ENCODE measurements around the gene COA3. TPM values are rescaled to one million over a fixed set of nuclear protein-coding genes. Genes with fewer than 3 reads are reported as not detected.
A peak's percentile ranks its signal among the peaks of the same experiment; 100 is the strongest.

The COA3 gene
- 53.4 and 72.8 TPM in 2 replicates for total RNA-seq
- polyA plus RNA-seq (2012), result 96.0 TPM

- DNase-seq (ENCODE audit: low read depth), result peak; percentile 89
Measured at GRCh38 chr17:42798383-42799380, at the start of gene COA3, which contains the start of gene CNTD1. Gene COA3, minus strand, starts transcription at chr17:42798704. Its CDS starts 23 bp downstream, at chr17:42798681. Gene CNTD1, plus strand, starts transcription at chr17:42798861. Its CDS starts 207 bp downstream, at chr17:42799068.

DNA sequence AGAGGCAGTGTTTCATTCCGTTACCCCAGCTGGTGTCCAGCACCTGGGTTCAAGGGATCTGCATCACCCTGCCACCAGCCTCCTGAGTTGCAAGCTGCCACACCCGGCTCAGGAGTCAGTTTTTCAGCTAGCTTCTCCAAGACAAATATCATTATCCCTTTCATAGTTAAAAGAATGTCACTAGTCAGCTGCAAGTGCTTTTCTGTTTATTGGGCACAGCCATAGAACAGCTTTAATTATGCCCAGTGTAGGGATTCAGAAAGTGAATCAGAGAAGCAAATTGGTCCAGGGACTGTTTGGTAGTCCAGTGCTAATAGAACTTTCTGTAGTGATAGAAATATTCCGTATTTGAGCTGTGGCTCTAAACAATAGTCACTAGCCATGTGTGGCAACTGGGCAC, 49.6 kb upstream of the COA3 start:
- no peak for DNase-seq (ENCODE audit: low read depth)

- DNase-seq (ENCODE audit: low read depth), result no peak
Measured at GRCh38 chr17:42846594-42847280, 48.2 kb upstream of the COA3 start.

DNA sequence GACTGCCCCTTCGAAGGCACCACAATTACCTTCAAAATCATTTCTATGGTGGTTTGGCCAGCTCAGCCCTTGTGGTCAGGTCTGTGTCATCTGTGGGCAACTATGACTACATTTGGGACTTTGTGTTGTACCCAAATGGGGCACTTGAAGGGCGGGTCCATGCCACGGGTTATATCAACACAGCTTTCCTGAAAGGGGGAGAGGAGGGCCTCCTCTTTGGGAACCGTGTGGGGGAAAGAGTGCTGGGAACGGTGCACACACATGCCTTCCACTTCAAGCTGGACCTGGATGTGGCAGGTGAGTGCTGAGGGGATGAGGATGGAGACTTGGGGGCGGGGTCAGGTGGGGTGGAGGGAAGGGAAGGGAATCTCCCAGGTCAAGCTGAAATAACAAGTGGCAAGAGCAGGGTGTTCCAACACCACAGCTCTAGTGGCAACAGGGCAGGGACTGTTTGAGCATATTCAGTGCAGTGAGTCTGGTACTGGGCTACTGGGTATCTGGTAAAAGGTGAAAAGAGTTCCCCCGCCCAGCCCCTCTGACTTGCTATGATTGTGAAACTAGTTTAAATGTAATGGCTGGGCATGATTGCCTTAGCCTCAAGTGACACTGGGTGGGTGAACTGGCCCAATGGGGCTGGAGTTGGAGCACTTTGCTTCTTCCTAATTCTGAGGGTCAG, 47.6 kb upstream of the COA3 start:
- peak; percentile 65 for DNase-seq (ENCODE audit: low read depth)

DNA sequence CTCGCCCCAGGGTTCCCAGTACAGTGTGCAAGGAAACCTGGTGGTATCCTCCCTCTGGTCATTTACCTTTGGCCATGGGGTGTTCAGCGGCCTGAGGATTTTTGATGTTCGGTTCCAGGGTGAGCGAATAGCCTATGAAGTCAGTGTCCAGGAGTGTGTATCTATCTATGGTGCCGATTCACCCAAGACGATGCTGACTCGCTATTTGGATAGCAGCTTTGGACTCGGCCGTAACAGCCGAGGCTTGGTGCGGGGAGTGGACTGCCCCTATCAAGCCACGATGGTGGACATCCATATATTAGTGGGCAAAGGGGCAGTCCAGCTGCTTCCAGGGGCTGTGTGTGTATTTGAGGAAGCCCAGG, 47.0 kb upstream of the COA3 start:
- DNase-seq (ENCODE audit: low read depth), result no peak

GRCh38 chr17:42844761-42845555, 46.5 kb upstream of the COA3 start:
- no peak for DNase-seq (ENCODE audit: low read depth)

DNA sequence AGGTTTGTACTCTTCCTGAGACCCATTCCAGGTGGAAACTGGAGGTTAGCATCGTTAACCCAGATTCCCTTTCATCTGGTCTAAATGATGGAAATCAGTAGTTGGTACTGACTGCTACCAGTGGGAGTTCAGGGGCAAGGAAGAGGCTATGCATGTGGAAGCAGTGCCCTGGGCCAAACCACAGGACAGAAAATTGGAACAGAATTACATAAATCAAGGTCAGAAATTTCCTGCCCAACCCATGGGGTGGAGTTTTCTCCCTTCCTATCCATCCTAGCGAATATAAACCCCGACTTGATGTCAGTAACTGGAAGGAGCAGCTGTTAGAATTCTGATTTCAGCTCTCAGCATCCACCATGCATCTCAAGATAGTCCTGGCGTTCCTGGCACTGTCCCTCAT, 45.8 kb upstream of the COA3 start, which contains the start of gene AOC2:
Gene AOC2 (plus strand): TSS at position 310 of the 400 bp plus-strand sequence. CDS start 47 bp downstream, at position 357.
- DNase-seq (ENCODE audit: low read depth), result no peak

DNA sequence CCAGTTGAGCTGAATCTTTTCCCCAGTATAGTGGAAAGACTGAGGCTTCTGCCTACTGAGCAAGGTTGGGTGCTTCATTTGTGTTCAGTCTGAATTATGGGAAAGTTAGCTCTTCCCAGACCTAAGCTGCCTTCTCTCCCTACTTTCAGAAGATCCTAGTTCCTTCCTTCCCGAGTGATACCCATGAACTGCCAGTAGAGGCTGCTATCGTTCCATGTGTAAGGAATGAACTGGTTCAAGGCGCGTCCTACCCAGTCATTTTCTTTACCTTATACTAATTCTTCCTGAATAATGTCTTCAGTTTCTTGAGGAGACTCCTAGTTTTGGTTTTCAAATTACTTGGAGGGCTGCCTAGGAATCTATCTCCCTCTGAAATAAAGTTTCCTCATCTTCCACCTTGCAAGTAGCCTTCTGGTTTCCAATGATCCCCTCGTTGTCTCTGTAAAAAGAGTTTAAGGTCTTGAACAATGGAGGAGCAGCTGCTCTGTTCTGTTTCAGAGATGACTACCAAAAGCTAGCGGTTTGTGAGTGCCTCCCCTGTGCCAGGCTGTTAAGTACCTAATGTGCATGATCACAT, 44.9 kb upstream of the COA3 start:
- peak; percentile 60 for DNase-seq (ENCODE audit: low read depth)

DNA sequence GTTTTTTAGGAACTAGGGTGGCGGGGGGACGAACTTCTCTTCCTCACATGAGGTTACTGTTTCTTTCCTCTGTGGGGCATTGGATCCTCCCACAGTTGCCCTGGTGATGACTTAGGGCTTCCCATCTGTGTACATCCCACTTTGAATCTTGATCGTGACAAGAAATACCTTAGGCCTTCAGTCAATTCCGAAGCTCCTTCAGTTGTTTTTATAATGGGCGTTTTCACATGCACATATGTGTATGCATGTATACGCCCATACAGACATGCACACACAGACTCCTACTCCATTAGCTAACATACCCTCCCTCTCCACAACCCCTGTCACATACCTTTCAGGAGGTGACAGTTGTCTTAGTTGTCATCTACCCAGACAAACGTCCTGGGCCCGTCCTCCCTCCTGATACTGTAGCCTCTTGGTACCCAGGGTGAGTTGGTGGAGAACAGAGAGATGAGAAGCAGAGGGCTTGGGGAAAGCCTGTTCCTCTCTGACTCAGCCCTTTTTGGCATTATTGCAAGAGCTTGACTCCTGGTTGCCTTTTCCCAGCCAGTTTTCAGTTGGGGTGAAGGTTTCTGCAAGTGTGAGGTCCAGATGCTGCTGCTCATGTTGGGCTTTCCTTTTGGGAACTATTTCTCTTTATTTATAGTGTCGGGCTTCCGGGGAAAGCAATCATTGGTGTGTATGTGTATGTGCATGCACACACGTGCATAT, 43.6 kb upstream of the COA3 start:
- DNase-seq (ENCODE audit: low read depth), result no peak

GRCh38 chr17:42835732-42836131, 37.2 kb upstream of the COA3 start:
- no peak for DNase-seq (ENCODE audit: low read depth)

- no peak for DNase-seq (ENCODE audit: low read depth)
Measured at GRCh38 chr17:42833767-42834422, 35.4 kb upstream of the COA3 start.

DNA sequence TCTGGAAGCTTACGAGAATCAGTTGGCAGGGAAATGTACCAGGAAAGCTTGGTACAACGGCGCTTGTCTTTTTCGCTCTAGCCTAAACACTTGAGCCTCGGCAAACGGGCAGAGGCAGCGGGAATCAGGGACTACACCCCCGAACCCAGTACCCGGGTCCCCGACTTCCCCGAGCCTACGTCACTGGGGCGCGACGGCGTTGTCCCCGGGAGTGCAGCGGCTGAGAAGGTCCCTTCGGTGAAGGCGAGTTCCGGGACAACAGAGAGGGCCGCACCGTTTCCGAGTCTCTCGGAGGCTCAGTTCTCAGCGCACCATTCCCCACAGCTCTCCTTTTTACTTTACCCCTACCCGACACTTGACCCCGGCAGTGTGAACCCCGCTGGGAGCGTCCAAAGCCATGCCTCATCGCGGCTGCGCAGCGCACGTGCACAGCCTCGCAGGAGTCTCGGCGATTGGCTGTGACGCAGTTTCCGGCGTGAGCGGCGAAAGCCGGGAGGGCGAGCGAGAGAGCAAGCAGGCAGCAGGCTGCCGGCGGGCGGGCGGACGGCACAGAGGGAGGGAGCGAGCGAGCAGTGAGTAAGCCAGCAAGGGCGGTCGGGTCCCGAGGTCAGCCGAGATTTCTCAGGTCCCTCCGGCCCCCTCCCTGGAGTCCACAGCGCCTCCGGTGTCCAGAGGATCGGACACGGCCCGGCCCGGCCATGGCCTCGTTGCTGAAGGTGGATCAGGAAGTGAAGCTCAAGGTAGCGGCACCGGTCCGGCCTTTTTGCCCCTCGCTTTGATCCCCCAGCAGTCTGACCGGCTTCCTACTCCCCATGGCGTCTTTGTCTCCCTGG, 34.6 kb upstream of the COA3 start, which contains the start of gene PSME3:
Gene PSME3 (plus strand): TSS at position 464 of the 833 bp plus-strand sequence. CDS start 235 bp downstream, at position 699.
- peak; percentile 90 for DNase-seq (ENCODE audit: low read depth)

- DNase-seq (ENCODE audit: low read depth), result no peak
Measured at GRCh38 chr17:42832213-42832933, 33.9 kb upstream of the COA3 start.

- no peak for DNase-seq (ENCODE audit: low read depth)
Measured at GRCh38 chr17:42830971-42831370, 32.5 kb upstream of the COA3 start.

GRCh38 chr17:42827472-42827871, 29.0 kb upstream of the COA3 start:
- no peak for DNase-seq (ENCODE audit: low read depth)

- no peak for DNase-seq (ENCODE audit: low read depth)
Measured at GRCh38 chr17:42821176-42821575, 22.7 kb upstream of the COA3 start.

- peak; percentile 71 for DNase-seq (ENCODE audit: low read depth)
Measured at GRCh38 chr17:42819939-42820535, 21.5 kb upstream of the COA3 start.
